PC-9 (cell line): ENCODE measurements around the gene CBLB. TPM values are rescaled to one million over a fixed set of nuclear protein-coding genes. Genes with fewer than 3 reads are reported as not detected.

ENCODE experiments used
- BruUV-seq: library from RNA; stranded (reverse); fragments of 400-500 nt; replicated peaks from 2 replicates; lab custom pipeline; 2021; lab: Mats Ljungman, UMichigan
- CTCF ChIA-PET: fragments of 300-600 bp; sonication (Branson Sonifier 250); formaldehyde crosslinking; loops from one replicate; lab custom pipeline; 2022; ENCODE audit warnings: antibody characterized with exemption; lab: Charles Lee
- POLR2A ChIA-PET: fragments of 300-600 bp; sonication (Branson Sonifier 250); formaldehyde crosslinking; loops from one replicate; lab custom pipeline; 2022; ENCODE audit warnings: antibody characterized with exemption; ENCODE audit not compliant: unreplicated experiment; lab: Charles Lee
- DNase-seq, 2 experiments: peaks; one replicate each; pipeline versions ENCODE4 v3.0.0 to v3.0.0-alpha.2; 2015 to 2022; ENCODE audit warnings: mixed read lengths in 1 of 2
- H2AFZ ChIP-seq: fragments of 200-600 bp; sonication (generic); 2 replicates; pipeline ENCODE4 v1.8.1; 2017; ENCODE audit warnings: antibody characterized with exemption
- H3F3A ChIP-seq: fragments of 200-600 bp; sonication (generic); 2 replicates; pipeline ENCODE4 v1.8.1; 2017; ENCODE audit warnings: antibody characterized with exemption, mild to moderate bottlenecking, low read depth; ENCODE audit not compliant: insufficient read depth
- H3K27ac ChIP-seq: fragments of 200-600 bp; sonication (generic); 2 replicates; pipeline ENCODE4 v1.6.1; 2016; ENCODE audit warnings: mixed run types
- H3K27me3 ChIP-seq: fragments of 200-600 bp; sonication (generic); 2 replicates; pipeline ENCODE4 v1.6.1; 2016; ENCODE audit warnings: low read depth, mixed run types; ENCODE audit not compliant: insufficient read depth
- H3K36me3 ChIP-seq: fragments of 200-600 bp; sonication (generic); 2 replicates; pipeline ENCODE4 v1.6.1; 2016; ENCODE audit warnings: low read depth, mixed run types
- H3K4me1 ChIP-seq: fragments of 200-600 bp; sonication (generic); replicated peaks from 2 replicates; pipeline ENCODE4 v1.6.1; 2016; ENCODE audit warnings: mixed run types; ENCODE audit not compliant: insufficient read depth
- H3K4me2 ChIP-seq: fragments of 200-600 bp; sonication (generic); 2 replicates; pipeline ENCODE4 v1.6.1; 2017; ENCODE audit warnings: mixed run types
- H3K4me3 ChIP-seq: fragments of 200-600 bp; sonication (generic); 2 replicates; pipeline ENCODE4 v1.6.1; 2016; ENCODE audit warnings: mixed run types
- H3K79me2 ChIP-seq: fragments of 200-600 bp; sonication (generic); 2 replicates; pipeline ENCODE4 v1.6.1; 2017; ENCODE audit warnings: low read depth, mixed run types
- H3K9me2 ChIP-seq: fragments of 200-600 bp; sonication (generic); 2 replicates; pipeline ENCODE4 v1.8.1; 2017; ENCODE audit warnings: mild to moderate bottlenecking; ENCODE audit not compliant: insufficient read depth
- H3K9me3 ChIP-seq: fragments of 200-600 bp; sonication (generic); 2 replicates; pipeline ENCODE4 v1.8.1; 2016; ENCODE audit warnings: low read depth; ENCODE audit not compliant: insufficient read depth
- H4K20me1 ChIP-seq: fragments of 200-600 bp; sonication (generic); 2 replicates; pipeline ENCODE4 v1.8.1; 2017; ENCODE audit not compliant: insufficient read depth
- EZH2 ChIP-seq: fragments of 200-600 bp; sonication (generic); IDR thresholded peaks from 2 replicates; pipeline ENCODE4 v1.8.0; 2017; ENCODE audit warnings: antibody characterized with exemption, low read depth
- intact Hi-C: fragments of 100-400 bp; cut with micrococcal nuclease; formaldehyde crosslinking; loops from one replicate; pipeline ENCODE4 v1.10.0; 2022; ENCODE audit not compliant: unreplicated experiment
- total RNA-seq: library from RNA; stranded (reverse); gene quantifications from 2 replicates; pipeline ENCODE4 v1.2.3, GENCODE V29; 2021
- TF ChIP-seq, protein P1 (sequence below): fragments of 200-600 bp; sonication (generic); conservative IDR thresholded peaks from 2 replicates; pipeline ENCODE4 v1.6.1; 2017; ENCODE audit warnings: mixed run types, antibody characterized with exemption, mild to moderate bottlenecking, moderate library complexity

The CBLB gene
- total RNA-seq, 1 experiment from 2014 or later = 44.0 TPM

DNA sequence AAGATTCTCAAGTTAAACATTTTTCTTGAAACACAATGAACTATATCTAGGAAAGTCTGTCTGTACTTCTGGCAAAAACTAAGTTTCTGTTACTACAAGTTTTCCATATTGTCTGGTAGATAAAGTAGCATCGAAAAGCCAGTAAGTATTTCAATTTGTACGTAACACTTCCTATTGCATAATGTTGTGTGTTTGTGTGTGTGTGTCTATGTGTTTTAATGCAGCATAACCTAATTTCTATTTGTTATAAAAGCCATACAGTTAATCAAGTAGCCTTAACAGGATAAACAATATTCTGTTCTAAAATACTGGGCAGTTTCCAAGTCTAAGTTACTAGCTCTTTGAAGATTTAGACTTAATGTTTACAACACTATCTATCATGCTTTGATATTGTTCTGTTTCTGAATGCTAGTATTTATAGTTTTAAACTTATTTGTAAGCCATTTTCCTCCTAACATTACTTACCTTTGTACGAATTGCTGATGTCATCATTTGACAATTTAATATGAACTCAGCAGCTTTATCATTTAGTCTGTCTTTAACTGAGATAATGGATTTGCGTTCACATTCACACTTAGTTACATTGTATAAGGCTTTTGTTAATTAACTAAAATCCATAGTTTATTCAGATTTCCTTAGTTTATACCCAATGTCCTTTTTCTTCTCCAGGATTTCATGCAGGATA lies 163.9 kb downstream of the CBLB start:
- Histone ChIP-seq H2AFZ (no peak overlapping the region), H3K27me3 (no peaks in the 10 kb centered on the region), H4K20me1 (no peaks in the 10 kb centered on the region), H3K27ac (no peak overlapping the region), H3K4me1 (no peaks in the 10 kb centered on the region), H3K36me3 (0 out of 2 replicates have a peak, but pooled peaks cover 3% of the 10 kb centered on the region), H3K79me2 (no peaks in the 10 kb centered on the region), H3K9me2 (no peaks in the 10 kb centered on the region), H3K4me3 (no peak overlapping the region), H3K4me2 (no peak overlapping the region), H3F3A (no peaks in the 10 kb centered on the region), H3K9me3 (no peaks in the 10 kb centered on the region)
- BruUV-seq = no TSS peak
- TF ChIP-seq, protein P1, sequence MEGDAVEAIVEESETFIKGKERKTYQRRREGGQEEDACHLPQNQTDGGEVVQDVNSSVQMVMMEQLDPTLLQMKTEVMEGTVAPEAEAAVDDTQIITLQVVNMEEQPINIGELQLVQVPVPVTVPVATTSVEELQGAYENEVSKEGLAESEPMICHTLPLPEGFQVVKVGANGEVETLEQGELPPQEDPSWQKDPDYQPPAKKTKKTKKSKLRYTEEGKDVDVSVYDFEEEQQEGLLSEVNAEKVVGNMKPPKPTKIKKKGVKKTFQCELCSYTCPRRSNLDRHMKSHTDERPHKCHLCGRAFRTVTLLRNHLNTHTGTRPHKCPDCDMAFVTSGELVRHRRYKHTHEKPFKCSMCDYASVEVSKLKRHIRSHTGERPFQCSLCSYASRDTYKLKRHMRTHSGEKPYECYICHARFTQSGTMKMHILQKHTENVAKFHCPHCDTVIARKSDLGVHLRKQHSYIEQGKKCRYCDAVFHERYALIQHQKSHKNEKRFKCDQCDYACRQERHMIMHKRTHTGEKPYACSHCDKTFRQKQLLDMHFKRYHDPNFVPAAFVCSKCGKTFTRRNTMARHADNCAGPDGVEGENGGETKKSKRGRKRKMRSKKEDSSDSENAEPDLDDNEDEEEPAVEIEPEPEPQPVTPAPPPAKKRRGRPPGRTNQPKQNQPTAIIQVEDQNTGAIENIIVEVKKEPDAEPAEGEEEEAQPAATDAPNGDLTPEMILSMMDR = no peak
- no peak for TF ChIP-seq EZH2
- DNase-seq = no peak
- CTCF ChIA-PET = no interaction called here
- POLR2A ChIA-PET = no interaction called here
- intact Hi-C loops = no loop called here

DNA sequence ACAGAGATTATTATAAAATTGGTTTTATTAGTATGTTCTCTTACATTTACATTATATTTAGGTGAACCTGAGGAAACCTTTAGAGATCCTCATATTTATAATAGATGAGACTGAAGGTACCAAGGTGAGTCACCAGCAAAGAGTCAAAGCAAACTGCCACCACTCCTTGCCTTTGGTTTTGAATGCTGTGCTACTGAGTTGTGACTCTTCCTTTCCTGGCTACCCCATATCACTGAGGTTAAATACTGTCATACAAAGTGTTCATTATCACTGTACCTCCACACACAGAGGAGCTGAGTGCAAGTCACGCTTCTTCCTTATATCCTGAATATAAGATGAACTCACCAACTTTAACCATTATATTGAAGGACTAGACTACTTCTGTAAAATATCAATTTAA lies 168.2 kb downstream of the CBLB start:
- ChIA-PET CTCF (no interaction called here), POLR2A (no interaction called here)
- H3K36me3 ChIP-seq = 0 out of 2 replicates have a peak, but pooled peaks cover 3% of the 10 kb centered on the region

DNA sequence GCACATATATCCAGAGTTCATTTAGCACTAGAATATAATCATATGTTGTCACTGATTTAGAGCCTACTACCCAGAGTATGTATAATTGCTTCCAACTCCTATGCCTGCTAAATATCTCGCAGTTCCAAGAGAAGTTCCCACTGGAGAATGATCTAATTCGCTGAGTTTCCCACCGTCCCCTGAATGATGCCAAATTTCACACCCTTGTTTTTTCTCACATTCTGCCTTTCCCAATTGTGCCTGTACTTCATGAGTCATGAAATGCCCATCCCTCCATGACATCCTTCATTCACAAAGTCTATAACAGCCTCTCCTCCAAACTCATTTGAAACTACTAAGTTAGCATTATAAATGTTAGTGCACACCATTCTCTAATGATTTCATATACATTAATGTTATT lies 177.2 kb downstream of the CBLB start:
- H3K4me2 ChIP-seq = no peak overlapping the region
- ChIA-PET POLR2A (no interaction called here), CTCF (no interaction called here)
- no peaks in the 10 kb centered on the region for H3K9me2 ChIP-seq
- no peaks in the 10 kb centered on the region for H3K27me3 ChIP-seq
- no peak overlapping the region for H3K4me3 ChIP-seq
- H2AFZ ChIP-seq = no peak overlapping the region
- TF ChIP-seq, protein P1 = no peak
- no peak for TF ChIP-seq EZH2
- no peaks in the 10 kb centered on the region for H3K9me3 ChIP-seq
- no peaks in the 10 kb centered on the region for H4K20me1 ChIP-seq
- H3F3A ChIP-seq = no peaks in the 10 kb centered on the region
- no peak overlapping the region for H3K27ac ChIP-seq
- H3K36me3 ChIP-seq = peaks cover 15% of the 10 kb centered on the region; the same call in 1 of the 2 replicates
- no peaks in the 10 kb centered on the region for H3K4me1 ChIP-seq
- no peaks in the 10 kb centered on the region for H3K79me2 ChIP-seq
- intact Hi-C loops = no loop called here
- DNase-seq = no peak
- BruUV-seq = no TSS peak

More for the DNA sequence above, 168.2 kb downstream of the CBLB start:
- Histone ChIP-seq H3K9me3 (no peaks in the 10 kb centered on the region), H3K9me2 (no peaks in the 10 kb centered on the region), H3K4me3 (no peak overlapping the region), H3K4me1 (no peaks in the 10 kb centered on the region), H3K27me3 (no peaks in the 10 kb centered on the region), H2AFZ (no peak overlapping the region), H3F3A (no peaks in the 10 kb centered on the region), H4K20me1 (no peaks in the 10 kb centered on the region), H3K27ac (no peak overlapping the region), H3K79me2 (no peaks in the 10 kb centered on the region), H3K4me2 (no peak overlapping the region)
- intact Hi-C loops = no loop called here
- TF ChIP-seq, protein P1 = no peak
- no peak for TF ChIP-seq EZH2
- DNase-seq = no peak
- BruUV-seq = no TSS peak
